PFSK-1 (cell line): ENCODE data around the gene MAB21L1.

Experiments used
- POLR2AphosphoS5 ChIP-seq: IDR thresholded peaks from 2 replicates; pipeline ENCODE4 v1.6.1; 2012; ENCODE audit warnings: low read depth, mild to moderate bottlenecking, control low read depth, low read length, moderate library complexity
- TAF1 ChIP-seq: IDR thresholded peaks from 2 replicates; pipeline ENCODE4 v1.6.1; 2012; ENCODE audit warnings: low read length, control low read depth, borderline replicate concordance; ENCODE audit not compliant: insufficient read depth

DNA sequence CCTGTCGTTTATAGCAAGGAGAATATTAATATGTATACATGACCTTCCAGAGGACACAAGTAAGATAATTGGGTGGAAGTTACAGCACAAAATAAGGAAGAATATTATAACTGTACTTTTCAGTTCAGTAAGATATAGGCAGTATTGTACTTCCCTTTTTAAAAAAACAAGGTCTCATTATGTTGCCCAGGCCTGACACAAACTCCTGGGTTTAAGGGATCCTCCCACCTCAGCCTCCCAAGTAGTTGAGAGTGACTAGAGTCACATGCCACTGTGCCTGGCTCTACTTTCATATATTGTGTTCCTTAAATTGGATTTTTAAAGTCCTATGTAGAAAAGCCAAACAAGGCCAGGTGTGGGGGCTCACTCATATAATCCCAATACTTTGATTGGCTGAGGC, 19.5 kb upstream of the MAB21L1 start:
- TF ChIP-seq TAF1 = no peak
- no peak for TF ChIP-seq POLR2AphosphoS5
